Hepatocyte (in vitro differentiated cells): ENCODE data around the gene ARSB.

Experiments
- EZH2 ChIP-seq: fragments of 200-600 bp; sonication (generic); IDR thresholded peaks from 2 replicates; pipeline ENCODE4 v1.6.1; 2016; ENCODE audit warnings: antibody characterized with exemption, mild to moderate bottlenecking, borderline replicate concordance
- EZH2phosphoT487 ChIP-seq: fragments of 200-600 bp; sonication (generic); IDR thresholded peaks from one replicate; pipeline ENCODE4 v1.6.1; 2018; ENCODE audit warnings: antibody characterized with exemption, mild to moderate bottlenecking, low read depth, moderate library complexity; ENCODE audit not compliant: unreplicated experiment, severe bottlenecking
- TF ChIP-seq, protein P1 (sequence below): fragments of 200-600 bp; sonication (generic); IDR thresholded peaks from 2 replicates; pipeline ENCODE4 v1.5.1; 2016; ENCODE audit warnings: antibody characterized with exemption, mild to moderate bottlenecking; ENCODE audit not compliant: poor library complexity

DNA sequence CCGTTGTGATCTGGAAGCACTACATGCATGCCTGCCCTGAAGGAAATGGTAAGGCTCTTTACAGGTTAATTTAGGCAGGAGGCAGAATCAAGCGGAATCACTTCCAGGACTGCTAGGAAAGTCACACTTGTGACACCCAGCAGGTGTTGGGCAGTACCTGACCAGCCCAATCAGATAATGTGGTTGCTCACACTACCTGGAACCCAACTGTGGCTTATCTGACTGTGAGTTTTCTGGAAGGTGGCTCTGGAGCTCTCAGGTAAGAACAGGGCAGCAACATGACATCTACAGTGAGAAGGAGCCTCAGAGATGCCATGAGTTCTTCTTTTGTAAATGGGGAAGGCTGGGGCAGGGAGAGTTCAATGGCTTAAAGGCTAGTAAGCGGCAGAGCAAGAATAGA lies 146.4 kb downstream of the ARSB start:
- TF ChIP-seq, protein P1, sequence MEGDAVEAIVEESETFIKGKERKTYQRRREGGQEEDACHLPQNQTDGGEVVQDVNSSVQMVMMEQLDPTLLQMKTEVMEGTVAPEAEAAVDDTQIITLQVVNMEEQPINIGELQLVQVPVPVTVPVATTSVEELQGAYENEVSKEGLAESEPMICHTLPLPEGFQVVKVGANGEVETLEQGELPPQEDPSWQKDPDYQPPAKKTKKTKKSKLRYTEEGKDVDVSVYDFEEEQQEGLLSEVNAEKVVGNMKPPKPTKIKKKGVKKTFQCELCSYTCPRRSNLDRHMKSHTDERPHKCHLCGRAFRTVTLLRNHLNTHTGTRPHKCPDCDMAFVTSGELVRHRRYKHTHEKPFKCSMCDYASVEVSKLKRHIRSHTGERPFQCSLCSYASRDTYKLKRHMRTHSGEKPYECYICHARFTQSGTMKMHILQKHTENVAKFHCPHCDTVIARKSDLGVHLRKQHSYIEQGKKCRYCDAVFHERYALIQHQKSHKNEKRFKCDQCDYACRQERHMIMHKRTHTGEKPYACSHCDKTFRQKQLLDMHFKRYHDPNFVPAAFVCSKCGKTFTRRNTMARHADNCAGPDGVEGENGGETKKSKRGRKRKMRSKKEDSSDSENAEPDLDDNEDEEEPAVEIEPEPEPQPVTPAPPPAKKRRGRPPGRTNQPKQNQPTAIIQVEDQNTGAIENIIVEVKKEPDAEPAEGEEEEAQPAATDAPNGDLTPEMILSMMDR = no peak
- TF ChIP-seq EZH2 (no peak), EZH2phosphoT487 (no peak)
